Measurements from ENCODE around the gene WWOX. TPM values are rescaled to one million over a fixed set of nuclear protein-coding genes. Genes with fewer than 3 reads are reported as not detected.

Gene WWOX
- total and polyA plus RNA-seq, 2 of the 4 experiments (the other 2 are of a cell fraction): 2.7 to 5.4 TPM

DNA sequence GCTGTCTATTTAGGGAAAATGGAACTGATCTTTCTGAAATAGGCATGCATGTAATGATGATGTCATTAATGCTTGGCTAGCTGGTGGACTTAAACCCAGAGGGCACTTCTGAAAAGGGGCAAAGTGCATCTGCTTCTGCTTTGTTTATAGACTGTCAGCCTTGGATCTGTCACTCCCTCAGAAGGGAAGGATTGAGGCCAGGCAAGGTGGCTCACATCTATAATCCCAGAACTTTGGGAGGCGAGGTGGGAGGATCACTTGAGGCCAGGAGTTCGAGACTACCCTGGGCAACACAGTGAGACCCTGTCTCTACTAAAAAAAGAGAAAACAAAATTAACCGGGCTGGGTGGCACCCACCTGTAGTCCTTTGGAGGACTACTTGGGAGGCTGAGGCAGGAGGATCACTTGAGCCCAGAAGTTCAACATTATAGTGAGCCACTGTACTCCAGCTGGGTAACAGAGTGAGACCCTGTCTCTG is 185.5 kb downstream of the WWOX start:
- intact Hi-C loops (cut with micrococcal nuclease) (no loop called here), in situ Hi-C loops (cut with MboI; ENCODE audit: low sequenced_read_pairs) (no loop called here), dilution Hi-C loops (cut with HindIII; ENCODE audit: low sequenced_read_pairs, unreplicated experiment) (no loop called here)
- Histone ChIP-seq H4K8ac (ENCODE audit: low read depth in 2 of 2, low read length in 2 of 2) (no peak overlapping the region), H3K27me3 (ENCODE audit: control insufficient read depth, insufficient read depth, low read length) (no peaks in the 10 kb centered on the region), H3K79me1 (ENCODE audit: low read depth in 1 of 2, low read length in 2 of 2) (no peaks in the 10 kb centered on the region), H2AK5ac (ENCODE audit: low read depth, low read length) (no peak overlapping the region), H4K5ac (ENCODE audit: low read depth, low read length) (no peak overlapping the region), H3K4ac (ENCODE audit: low read depth, low read length) (no peak overlapping the region), H3K9me1 (ENCODE audit: insufficient read depth, low read length) (no peaks in the 10 kb centered on the region), H3K4me2 (ENCODE audit: low read depth, low read length) (no peak overlapping the region), H4K91ac (ENCODE audit: insufficient read depth, low read depth, low read length) (no peak overlapping the region), H3K36me3 (ENCODE audit: control insufficient read depth, insufficient read depth, low read length) (no peaks in the 10 kb centered on the region), H3K9ac (ENCODE audit: low read depth, low read length) (no peak overlapping the region), H3K56ac (ENCODE audit: extremely low read depth, insufficient read depth, low read length) (no peak overlapping the region), H3K23ac (ENCODE audit: low read depth, low read length) (no peak overlapping the region), H2AK9ac (replicated peaks; ENCODE audit: low read depth, low read length, poor library complexity) (no peak overlapping the region), H2BK120ac (ENCODE audit: low read depth, low read length) (no peak overlapping the region), H2BK15ac (ENCODE audit: low read depth, low read length) (no peak overlapping the region), H2AFZ (replicated peaks; ENCODE audit: low read length, poor library complexity) (no peak overlapping the region), H3K4me1 (ENCODE audit: control insufficient read depth, insufficient read depth, low read length) (no peaks in the 10 kb centered on the region), H2BK5ac (ENCODE audit: low read depth, low read length, poor library complexity, severe bottlenecking) (no peak overlapping the region), H4K20me1 (ENCODE audit: insufficient read depth, low read length) (no peaks in the 10 kb centered on the region), H3K4me3 (ENCODE audit: insufficient read depth, low read depth, low read length) (no peak overlapping the region), H2BK20ac (ENCODE audit: low read depth, low read length) (no peak overlapping the region), H3K27ac (ENCODE audit: insufficient read depth, low read length) (no peak overlapping the region), H3K9me3 (ENCODE audit: control insufficient read depth, insufficient read depth, low read length) (peaks cover 6% of the 10 kb centered on the region), H3K18ac (ENCODE audit: low read depth, low read length) (no peak overlapping the region), H3K14ac (replicated peaks; ENCODE audit: low read depth, low read length) (no peak overlapping the region)
- TF ChIP-seq MAFK (IDR thresholded peaks at IDR 0.05; ENCODE audit: low read depth, low read length): no peak
- TF ChIP-seq RCOR1 (IDR thresholded peaks at IDR 0.05; ENCODE audit: insufficient replicate concordance, low read length): no peak
- TF ChIP-seq FOS (IDR thresholded peaks at IDR 0.05; ENCODE audit: low read depth, low read length): no peak
- TF ChIP-seq CHD1 (IDR thresholded peaks at IDR 0.05; ENCODE audit: low read depth, low read length): no peak
- TF ChIP-seq RAD21 (IDR thresholded peaks at IDR 0.05; ENCODE audit: low read length): no peak
- TF ChIP-seq MAZ (IDR thresholded peaks at IDR 0.05; ENCODE audit: borderline replicate concordance, low read depth, low read length): no peak
- DNase-seq: no peak
- no TSS peak for BruUV-seq (replicated peaks)
- no CpG with 5 or more reads among the region's 3 CpGs for WGBS, 2 experiments (ENCODE audit: extremely low coverage in 2 of 2, insufficient read length in 1 of 2)
- ChIA-PET POLR2A (ENCODE audit: unreplicated experiment) (no interaction called here), CTCF (no interaction called here)
- ATAC-seq (ENCODE audit: low read depth): no peak
